ENCODE measurements around the gene CXCL17.
"Not testable (repeated sequence)": the region's sequence is repeated elsewhere in the genome, so short reads cannot be mapped to it uniquely, and the experiment has no call there.

The CXCL17 gene

GRCh38 chr19:42465827-42466280 is 23.1 kb upstream of the CXCL17 start:
- DNase-seq = no peak

- DNase-seq = no peak
These were observed 19.1 kb upstream of the CXCL17 start for GRCh38 chr19:42461700-42462324.

DNA sequence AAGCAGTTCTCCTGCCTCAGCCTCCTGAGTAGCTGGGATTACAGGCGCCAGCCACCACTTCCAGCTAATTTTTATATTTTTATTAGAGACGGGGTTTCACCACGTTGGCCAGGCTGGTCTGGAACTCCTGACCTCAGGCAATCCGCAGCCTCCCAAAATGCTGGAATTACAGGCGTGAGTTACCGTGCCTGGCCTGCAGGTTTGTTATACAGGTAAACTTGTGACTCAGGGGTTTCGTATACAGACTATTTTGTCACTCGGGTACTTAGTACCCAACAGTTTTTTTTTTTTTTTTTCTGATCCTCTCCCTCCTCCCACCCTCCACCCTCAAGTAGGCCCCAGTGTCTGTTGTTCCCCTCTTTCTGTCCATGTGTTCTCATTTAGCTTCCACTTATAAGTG is 18.5 kb upstream of the CXCL17 start:
- DNase-seq = not testable (repeated sequence)

- no peak for DNase-seq
These were observed 17.2 kb upstream of the CXCL17 start for GRCh38 chr19:42459926-42460325.

DNA sequence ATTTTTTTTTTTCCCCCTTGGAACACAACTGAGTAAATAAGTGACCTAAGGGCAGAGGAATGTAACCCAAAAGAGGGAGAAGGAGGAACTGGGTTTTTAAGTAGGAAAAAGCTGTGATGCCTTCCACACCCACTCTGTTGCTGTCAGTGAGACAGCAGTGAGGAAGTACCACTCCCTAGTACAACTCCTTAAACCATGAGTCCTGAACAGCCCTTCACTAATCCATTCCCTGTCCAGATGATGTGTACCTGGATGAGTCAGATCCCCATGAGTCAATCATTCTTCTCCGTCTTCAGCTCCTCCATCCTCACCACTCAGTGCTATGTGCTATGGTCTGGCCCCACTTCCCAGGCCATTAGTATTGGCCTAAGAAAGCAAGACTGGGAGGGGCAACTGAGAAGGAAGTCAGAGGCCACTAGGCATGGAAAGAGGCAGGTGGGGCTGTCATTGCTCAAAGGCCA is 12.9 kb upstream of the CXCL17 start:
- DNase-seq = no peak

GRCh38 chr19:42455086-42455485 is 12.3 kb upstream of the CXCL17 start:
- DNase-seq = no peak

DNA sequence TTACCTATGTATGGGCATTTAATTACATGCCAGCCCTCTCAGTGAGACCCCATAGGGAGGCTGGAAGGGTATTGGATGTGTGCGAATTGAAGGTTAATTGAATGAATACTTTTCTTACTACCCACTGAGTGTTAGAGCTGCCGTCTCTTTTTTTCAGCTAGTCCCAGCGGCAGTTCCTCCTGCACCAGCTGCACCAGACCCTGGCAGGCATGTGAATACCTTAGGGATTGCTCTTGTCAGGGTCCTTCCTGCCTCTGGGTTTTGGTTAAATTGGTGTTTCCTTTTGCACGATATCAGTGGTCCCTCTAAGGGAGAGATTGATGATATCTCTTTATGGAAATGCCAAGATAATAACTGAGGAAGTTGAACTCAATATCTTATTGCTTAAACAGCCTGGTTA is 9.8 kb upstream of the CXCL17 start:
- no peak for DNase-seq

DNA sequence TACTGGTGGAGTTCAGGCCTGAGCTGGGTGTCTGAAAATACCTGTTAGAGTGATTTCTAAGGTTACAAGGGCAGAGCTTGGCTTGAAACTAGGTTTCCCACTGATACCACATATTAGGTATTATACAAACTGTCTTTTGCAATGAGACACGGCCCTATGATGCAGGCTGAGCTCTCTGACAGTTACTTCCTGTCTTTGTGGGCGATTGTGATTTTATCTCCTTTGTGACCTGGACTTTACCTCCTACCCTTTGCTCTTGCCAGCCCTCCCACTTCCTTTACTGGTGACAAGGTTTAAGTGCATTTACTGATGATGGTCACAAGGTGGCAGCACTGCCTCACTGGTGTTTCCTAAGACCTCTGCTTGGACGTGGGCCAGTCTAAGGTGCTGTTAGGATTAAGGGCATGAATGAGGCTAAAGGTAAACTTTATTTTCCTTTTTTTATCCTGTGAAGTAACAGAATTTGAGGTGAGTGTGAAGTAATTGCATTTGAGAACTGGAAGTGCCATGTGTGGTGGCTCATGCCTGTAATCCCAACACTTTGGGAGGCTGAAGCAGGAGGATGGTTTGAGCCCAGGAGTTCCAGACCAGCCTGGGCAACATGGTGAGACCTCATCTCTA is 7.7 kb upstream of the CXCL17 start:
- peak; percentile 90 for DNase-seq

- not testable (repeated sequence) for DNase-seq
These were observed 5.6 kb upstream of the CXCL17 start for GRCh38 chr19:42448306-42448705.

DNA sequence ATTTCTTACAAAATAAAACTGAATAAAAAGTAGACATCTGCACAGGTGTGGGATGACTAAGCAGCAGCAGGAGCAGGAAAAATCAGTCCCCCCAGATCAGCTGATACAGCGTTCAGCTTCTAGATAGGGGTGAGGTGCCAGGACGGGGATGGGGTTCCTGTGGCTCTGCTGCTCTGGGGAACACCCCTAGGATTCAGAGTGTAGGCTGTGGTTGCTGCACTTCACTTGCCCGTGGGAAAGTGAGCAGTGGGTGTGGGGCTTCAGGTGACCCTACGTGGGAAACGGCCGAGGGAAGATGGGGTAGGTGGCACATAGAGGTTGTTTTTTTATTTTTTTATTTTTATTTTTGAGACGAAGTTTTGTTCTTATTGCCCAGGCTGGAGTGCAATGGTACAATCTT is 3.2 kb upstream of the CXCL17 start:
- DNase-seq = no peak

GRCh38 chr19:42443944-42444398 is 1.2 kb upstream of the CXCL17 start:
- DNase-seq = no peak

DNA sequence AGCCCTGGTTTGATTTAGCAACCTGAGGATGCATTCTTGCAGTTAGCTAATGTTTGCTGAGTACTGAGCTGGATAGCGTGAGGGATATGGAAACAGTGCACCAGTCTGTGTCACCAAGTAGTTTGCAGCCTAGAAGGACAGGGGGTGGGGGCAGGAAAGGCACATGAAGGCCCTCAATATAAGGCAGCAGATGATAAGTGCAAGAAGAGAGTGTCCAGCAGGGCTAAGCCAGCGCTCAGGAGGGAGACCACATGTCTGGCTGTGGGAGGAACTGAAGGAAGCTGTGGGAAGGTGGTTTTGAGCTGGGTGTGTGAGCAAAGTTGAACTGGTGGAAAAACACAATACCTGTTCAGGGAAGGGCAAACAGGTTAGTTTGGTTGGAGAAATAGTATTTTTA is 1.7 kb downstream of the CXCL17 start:
- no peak for DNase-seq

DNA sequence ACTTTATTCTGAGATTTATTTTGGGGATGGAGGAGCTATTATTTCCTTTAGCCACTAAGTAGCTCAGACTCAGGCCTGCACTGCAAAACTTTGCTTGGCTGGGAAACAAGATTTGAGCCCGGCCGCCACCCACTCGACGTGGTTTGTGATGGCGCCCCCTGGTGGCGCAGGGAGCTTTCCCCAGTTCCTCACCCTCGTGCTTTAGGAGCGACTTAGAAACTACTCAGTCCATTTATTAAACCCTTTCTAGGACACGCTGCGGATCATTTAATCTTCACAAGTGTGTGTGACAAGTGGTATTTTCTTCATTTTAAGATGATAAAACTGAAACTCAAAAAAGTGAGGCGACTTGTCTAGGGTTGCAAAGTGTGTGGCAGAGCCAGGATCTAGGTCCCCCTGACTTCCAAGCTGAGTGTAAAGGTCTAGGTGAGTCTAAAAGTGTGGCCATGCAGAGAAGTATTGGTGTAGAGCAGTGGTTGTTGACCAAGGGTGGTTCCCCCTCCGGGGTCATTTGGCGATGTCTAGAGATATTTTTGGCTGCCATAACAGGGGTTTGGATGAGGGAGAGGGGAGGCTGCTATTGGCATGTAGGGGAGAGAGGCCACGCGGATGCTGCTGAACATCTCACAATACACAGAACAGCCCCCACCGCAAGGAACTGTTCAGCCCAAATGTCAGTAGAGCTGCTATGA is 2.2 kb downstream of the CXCL17 start:
- DNase-seq = peak; percentile 94

GRCh38 chr19:42436006-42436405 is 6.7 kb downstream of the CXCL17 start:
- no peak for DNase-seq

DNA sequence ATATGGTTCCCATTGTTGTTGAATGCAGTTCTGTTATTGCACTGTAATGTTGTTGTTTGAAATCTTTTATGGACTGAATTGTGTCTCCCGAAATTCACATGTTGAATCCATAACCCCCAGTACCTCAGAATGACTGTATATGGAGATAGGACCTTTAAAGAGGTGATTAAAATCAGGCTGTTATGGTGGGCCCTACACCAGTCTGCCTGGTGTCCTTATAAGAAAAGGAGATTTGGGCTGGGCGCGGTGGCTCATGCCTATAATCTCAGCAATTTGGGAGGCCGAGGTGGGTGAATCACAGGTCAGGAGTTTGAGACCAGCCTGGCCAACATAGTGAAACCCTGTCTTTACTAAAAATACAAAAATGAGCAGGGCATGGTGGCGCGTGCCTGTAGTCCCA is 7.4 kb downstream of the CXCL17 start:
- no peak for DNase-seq

DNA sequence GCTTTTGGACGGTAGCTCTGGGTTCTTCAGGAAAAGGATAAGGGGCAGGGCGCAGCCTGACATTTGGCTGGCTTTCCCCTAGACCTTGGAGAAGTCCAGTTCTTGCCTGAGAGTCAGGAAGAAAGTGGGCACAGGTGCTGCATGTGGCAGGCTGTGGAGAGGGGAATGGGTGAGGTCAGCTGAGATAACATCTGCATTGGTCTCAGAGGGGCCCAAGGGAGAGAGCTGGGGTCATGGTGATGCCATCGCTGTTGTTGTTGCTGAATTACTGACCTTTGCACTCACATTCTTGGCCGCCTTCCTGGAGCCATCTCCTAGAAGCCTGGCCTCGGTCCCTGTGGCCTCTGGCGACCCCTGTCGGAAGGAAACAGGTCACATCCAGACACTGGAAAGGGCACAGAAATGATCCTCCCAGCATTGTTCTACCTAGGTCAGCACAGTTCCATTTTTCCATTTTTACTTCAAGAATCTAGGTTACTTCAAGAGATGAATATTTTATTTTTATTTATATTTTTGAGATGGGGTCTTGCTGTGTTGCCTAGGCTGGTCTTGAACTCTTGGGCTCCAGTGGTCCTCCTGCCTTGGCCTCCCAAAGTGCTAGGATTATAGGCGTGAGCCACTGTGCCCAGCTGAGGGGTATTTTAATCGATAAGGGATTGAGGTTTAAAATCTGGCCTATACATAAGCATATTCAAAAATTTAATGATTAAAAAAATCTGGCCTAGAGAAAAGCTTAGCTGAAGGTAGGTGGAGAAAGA is 9.1 kb downstream of the CXCL17 start:
- DNase-seq = peak; percentile 87

DNA sequence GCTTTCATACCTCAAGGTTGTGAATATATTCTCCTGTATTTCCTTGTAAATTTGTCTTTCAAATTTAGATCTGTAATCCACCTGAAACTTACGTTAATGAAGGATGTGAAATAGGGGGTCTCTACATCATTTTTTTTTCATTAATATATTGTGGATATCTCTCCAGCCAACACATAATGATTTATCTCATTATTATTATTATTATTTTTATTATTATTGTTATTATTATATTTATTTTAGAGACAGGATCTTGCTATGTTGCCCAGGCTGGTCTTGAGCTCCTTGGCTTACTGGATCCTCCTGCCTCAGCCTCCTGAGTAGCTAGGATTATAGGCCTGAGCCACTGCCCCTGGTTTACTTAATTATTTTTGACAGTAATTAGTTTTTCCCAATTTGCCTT is 11.3 kb downstream of the CXCL17 start:
- no peak for DNase-seq

- no peak for DNase-seq
These were observed 14.1 kb downstream of the CXCL17 start for GRCh38 chr19:42428676-42429075.

- no peak for DNase-seq
These were observed 15.4 kb downstream of the CXCL17 start, which contains the start of gene LIPE for GRCh38 chr19:42427313-42427712. TSS of gene LIPE (minus strand) at chr19:42427388. CDS start at chr19:42427149, 239 bp downstream.

- no peak for DNase-seq
These were observed 16.1 kb downstream of the CXCL17 start for GRCh38 chr19:42426643-42427042.

GRCh38 chr19:42424712-42425131 is 18.0 kb downstream of the CXCL17 start:
- DNase-seq = no peak

GRCh38 chr19:42424345-42424707 is 18.4 kb downstream of the CXCL17 start:
- DNase-seq = no peak
